Effector memory CD8-positive, alpha-beta T cell (primary cell): ENCODE data around the gene CD48.
"Not testable (repeated sequence)": the region's sequence is repeated elsewhere in the genome, so short reads cannot be mapped to it uniquely, and the experiment has no call there.

Experiments
- ATAC-seq: fragments of 150-1000 bp; cut with Tn5 transposase; replicated peaks from 2 replicates; pipeline ENCODE4 v1.10.0; 2021; ENCODE audit warnings: mild to moderate bottlenecking, moderate library complexity
- DNase-seq, 3 experiments: peaks; one replicate each; pipeline ENCODE4 v3.0.0; 2021
- H3K27ac Mint-ChIP-seq, 2 donors: one replicate each; pipeline ENCODE4 v1.8.0; 2022; ENCODE audit warnings: mild to moderate bottlenecking in 2 of 2, mixed read lengths in 2 of 2, moderate library complexity in 2 of 2
- H3K27me3 Mint-ChIP-seq, 2 donors: one replicate each; pipeline ENCODE4 v1.8.0; 2022; ENCODE audit warnings: mixed read lengths in 2 of 2
- H3K36me3 Mint-ChIP-seq: one replicate; pipeline ENCODE4 v1.8.0; 2022; ENCODE audit warnings: mild to moderate bottlenecking, moderate library complexity, mixed read lengths; ENCODE audit not compliant: insufficient read depth
- H3K4me1 Mint-ChIP-seq, 2 donors: one replicate each; pipeline ENCODE4 v1.8.0; 2022; ENCODE audit warnings: low read depth in 2 of 2, mixed read lengths in 2 of 2
- H3K4me3 Mint-ChIP-seq, 2 donors: one replicate each; pipeline ENCODE4 v1.8.0; 2022; ENCODE audit warnings: mild to moderate bottlenecking in 2 of 2, mixed read lengths in 2 of 2, moderate library complexity in 2 of 2
- H3K9me3 Mint-ChIP-seq, 2 donors: one replicate each; pipeline ENCODE4 v1.8.0; 2022; ENCODE audit warnings: mixed read lengths in 2 of 2

Gene CD48

DNA sequence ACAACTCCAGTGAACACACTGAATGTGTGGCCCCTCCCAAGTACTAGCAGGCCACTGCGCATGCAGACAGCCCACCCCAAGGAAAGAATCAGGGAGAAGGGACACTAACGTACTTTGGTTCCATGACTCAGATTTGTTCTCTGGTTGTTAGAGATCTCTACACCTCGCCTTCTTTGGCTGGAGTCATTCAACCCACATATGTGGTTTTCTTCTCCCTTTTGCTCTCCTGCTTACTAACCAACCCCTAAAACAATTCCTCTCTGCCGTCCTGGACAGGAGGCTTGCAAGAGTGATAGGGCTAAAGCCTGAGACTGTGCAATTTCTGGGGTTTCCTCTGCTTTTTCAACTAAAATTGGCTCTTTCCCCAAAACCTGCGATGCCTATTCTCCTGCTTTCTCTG, 5.7 kb upstream of the CD48 start:
- no peak for ATAC-seq
- Mint-ChIP-seq H3K9me3 (no peaks in the 10 kb centered on the region), H3K27ac (peak overlapping the region in 1 of 2 donors; percentile 68), H3K4me3 (no peak overlapping the region), H3K36me3 (peaks cover 5% of the 10 kb centered on the region), H3K27me3 (no peaks in the 10 kb centered on the region), H3K4me1 (peaks cover 32 to 33% of the 10 kb centered on the region in 2 donors)
- no peak for DNase-seq

DNA sequence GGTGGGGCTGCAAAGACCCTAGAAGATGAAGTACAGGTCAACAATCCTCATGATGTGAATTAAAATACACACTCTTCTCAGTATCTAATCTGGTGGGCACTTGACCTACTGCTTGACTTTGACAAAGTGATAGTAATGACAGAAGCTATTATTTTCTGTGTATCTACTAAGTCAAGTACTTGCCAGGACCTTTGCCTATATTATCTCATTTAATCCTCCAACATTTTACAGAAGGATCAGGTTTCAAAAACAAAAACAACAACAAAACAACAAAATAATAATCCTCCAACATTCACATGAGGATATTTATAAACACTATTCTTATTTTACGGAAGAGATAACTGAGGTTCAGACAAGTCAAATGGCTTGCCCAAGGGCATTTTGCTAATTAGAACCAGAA, 4.4 kb upstream of the CD48 start:
- Mint-ChIP-seq H3K27me3 (no peaks in the 10 kb centered on the region), H3K4me1 (peaks cover 34 to 37% of the 10 kb centered on the region in 2 donors), H3K36me3 (peaks cover 10% of the 10 kb centered on the region)

DNA sequence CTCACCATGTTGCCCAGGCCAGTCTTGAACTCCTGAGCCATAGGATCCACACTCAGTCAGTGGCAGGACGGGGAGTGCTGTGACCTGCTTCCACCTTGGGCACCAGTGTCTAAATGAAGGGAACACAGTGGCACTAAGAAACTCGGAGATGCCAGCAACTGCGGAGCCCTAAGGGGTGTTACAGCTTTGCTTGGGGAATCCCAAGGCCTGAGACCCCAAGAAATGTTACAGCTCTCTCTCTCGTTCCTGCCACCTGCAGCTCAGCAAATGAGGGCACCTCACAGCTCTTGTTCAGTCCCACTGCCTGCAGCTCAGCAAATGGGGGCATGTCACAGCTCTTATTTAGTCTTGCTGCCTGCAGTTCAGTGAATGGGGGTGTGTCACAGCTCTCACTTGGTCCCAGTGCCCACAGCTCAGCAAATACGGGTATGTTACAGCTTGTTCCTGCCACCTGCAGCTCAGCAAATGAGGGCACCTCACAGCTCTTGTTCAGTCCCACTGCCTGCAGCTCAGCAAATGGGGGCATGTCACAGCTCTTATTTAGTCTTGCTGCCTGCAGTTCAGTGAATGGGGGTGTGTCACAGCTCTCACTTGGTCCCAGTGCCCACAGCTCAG, 2.5 kb upstream of the CD48 start:
- DNase-seq, H3K9me3 Mint-ChIP-seq, H3K27me3 Mint-ChIP-seq, H3K4me3 Mint-ChIP-seq: not testable (repeated sequence)
- Mint-ChIP-seq H3K36me3 (peaks cover 10% of the 10 kb centered on the region), H3K27ac (peak overlapping the region; percentile 59 to 79), H3K4me1 (peaks cover 30% of the 10 kb centered on the region in 2 donors)
- peak; percentile 52 for ATAC-seq

More for the DNA sequence above, 4.4 kb upstream of the CD48 start:
- no peaks in the 10 kb centered on the region for H3K9me3 Mint-ChIP-seq
- ATAC-seq (no peak), DNase-seq (no peak)
- no peak overlapping the region for H3K4me3 Mint-ChIP-seq
- peak overlapping the region in 1 of 2 donors; percentile 48 for H3K27ac Mint-ChIP-seq

DNA sequence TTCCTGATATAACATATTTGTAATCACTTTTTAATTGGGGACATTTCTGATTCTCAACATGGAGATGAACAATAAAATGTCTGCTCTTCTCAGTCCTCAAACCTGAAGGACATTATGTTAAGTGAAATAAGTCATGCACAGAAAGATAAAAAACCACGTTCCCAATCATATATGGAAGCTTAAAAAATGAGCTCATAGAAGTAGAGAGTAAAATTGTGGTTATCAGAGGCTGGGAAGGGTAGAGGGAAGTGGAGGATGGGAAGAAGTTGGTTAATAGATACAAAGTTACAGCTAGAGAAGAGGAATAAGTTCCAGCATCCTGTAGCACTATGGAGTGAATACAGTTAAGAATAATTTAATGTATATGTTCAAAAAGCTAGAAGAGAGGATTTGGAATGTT, 1.5 kb upstream of the CD48 start:
- no peak for ATAC-seq
- peaks cover 26 to 30% of the 10 kb centered on the region in 2 donors for H3K4me1 Mint-ChIP-seq

DNA sequence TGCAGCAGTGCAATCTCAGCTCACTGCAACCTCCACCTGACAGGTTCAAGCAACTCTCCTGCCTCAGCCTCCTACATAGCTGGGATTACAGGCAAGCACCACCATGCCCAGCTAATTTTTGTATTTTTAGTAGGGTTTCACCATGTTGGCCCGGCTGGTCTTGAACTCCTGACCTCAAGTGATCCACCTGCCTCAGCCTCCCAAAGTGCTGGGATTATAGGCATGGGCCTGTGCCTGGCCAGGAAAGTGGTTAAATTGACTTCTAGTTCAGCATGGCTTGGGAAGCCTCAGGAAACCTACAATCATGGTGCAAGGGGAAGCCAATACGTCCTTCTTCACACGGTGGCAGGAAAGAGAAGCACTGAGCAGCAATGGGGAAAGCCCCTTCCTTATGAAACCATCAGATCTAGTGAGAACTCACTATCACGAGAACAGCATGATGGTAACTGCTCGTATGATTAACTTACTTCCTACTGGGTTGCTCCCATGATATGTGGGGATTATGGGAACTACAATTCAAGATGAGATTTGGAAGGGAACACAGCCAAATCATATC, 981 bp upstream of the CD48 start:
- not testable (repeated sequence) for H3K9me3 Mint-ChIP-seq, H3K27ac Mint-ChIP-seq, H3K4me3 Mint-ChIP-seq, H3K27me3 Mint-ChIP-seq
- peaks cover 20 to 30% of the 10 kb centered on the region in 2 donors for H3K4me1 Mint-ChIP-seq
- ATAC-seq: peak; percentile 55
- peak; percentile 35 to 46 (median 44) for DNase-seq
- peaks cover 10% of the 10 kb centered on the region for H3K36me3 Mint-ChIP-seq

More for the DNA sequence above, 1.5 kb upstream of the CD48 start:
- peaks cover 10% of the 10 kb centered on the region for H3K36me3 Mint-ChIP-seq
- no peaks in the 10 kb centered on the region for H3K27me3 Mint-ChIP-seq
- DNase-seq: no peak
- no peak overlapping the region for H3K4me3 Mint-ChIP-seq
- H3K9me3 Mint-ChIP-seq: no peaks in the 10 kb centered on the region
- no peak overlapping the region for H3K27ac Mint-ChIP-seq

DNA sequence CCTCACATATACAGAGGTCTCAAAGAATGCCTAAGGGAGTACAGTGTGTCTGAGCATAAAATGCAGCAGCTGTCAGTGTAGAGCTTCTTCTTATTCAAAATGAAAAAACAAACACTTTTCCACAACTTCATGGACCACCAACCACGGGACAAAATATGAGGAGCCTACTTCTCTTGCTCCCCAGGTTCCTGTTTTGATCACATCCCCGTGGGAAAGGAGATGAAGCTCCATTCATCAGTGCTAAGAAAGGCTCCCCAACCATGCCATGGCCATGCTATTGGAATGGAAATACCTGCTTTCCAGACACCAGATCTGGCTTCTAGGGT, 383 bp downstream of the CD48 start:
- Mint-ChIP-seq H3K36me3 (peaks cover 15% of the 10 kb centered on the region), H3K4me1 (peaks cover 16 to 30% of the 10 kb centered on the region in 2 donors), H3K4me3 (no peak overlapping the region), H3K27ac (no peak overlapping the region), H3K27me3 (no peaks in the 10 kb centered on the region), H3K9me3 (no peaks in the 10 kb centered on the region)
- ATAC-seq (no peak), DNase-seq (no peak)

DNA sequence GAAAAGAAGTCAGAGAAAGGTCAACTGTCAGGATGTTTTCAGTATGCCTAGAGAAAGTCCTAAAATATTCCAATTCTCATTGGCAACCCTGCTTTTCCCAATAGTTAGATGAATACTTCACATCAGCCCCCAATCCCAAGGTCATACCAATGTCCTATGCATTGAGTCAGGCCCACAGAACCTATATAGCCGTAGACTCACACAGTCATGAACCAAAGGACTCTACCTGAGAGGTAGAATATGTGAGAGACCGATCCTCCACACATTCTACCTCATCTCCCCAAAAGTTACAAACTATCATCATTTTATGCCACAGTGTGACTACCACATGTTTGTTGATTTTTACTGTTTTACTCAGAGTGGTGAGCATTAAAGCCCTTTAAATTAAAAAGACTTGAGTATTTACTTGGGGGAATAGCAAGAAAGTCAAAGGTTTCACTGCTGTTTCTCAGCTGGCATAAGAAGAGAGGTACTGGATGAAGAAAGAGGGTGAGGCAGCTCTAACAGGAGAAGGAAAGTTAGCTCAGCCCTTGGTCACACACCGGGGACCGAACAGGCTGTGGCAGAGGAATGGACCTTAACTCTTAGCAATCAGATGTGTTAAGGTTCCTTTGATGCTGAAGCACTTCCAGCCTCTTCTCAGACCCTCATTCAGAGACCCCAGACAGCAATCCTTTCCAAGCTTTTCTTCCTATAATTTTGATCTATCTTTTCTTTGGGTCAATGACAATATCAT, 937 bp downstream of the CD48 start:
- ATAC-seq: no peak
- H3K36me3 Mint-ChIP-seq: peaks cover 17% of the 10 kb centered on the region
- H3K9me3 Mint-ChIP-seq: no peaks in the 10 kb centered on the region
- no peak overlapping the region for H3K4me3 Mint-ChIP-seq
- H3K4me1 Mint-ChIP-seq: peaks cover 18 to 33% of the 10 kb centered on the region in 2 donors
- H3K27me3 Mint-ChIP-seq: no peaks in the 10 kb centered on the region
- no peak for DNase-seq
- H3K27ac Mint-ChIP-seq: no peak overlapping the region

DNA sequence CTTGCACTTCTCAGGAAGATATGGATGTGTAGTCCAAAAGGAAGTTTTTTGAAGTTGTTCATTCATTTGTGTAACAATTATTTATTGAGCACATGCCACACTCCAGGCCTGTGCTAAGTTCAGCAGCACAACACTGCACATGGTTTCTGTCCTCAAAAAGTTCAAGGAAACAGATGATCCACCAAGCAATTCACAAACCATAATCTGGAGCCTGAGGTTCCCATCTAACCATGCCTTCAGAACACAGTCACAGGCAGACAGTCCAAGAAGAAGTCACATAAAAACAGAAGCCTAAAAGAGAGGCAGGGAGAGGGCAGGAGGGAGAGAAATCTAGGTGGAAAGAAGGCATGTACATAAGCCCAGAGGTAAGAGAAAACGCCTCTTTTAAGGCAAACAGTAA, 1.9 kb downstream of the CD48 start:
- Mint-ChIP-seq H3K4me3 (no peak overlapping the region), H3K4me1 (peaks cover 28 to 42% of the 10 kb centered on the region in 2 donors), H3K36me3 (peaks cover 21% of the 10 kb centered on the region), H3K9me3 (no peaks in the 10 kb centered on the region), H3K27me3 (no peaks in the 10 kb centered on the region), H3K27ac (no peak overlapping the region)
- no peak for ATAC-seq
- DNase-seq: no peak

DNA sequence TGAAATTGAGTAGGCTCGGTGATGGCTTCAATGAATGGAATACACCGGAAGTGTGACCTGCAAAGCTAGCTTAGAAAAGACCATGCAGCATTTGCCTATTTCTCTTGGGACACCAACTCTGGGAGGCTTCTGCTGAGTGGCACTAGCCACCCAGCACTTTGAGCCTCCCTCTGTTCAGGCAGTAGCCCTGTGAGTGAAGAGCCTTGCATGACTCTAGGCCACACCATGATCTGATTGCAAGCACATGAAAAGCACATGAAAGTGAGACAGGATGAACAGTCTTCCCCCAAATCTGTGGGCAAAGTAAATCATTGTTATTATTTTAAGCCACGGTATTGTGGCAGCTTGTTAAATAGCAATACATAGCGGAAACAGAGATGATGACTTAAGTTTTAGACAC, 2.8 kb downstream of the CD48 start:
- ATAC-seq (peak; percentile 42), DNase-seq (peak in 2 of 3 experiments; percentile 26 to 30)
- no peak overlapping the region for H3K27ac Mint-ChIP-seq
- H3K36me3 Mint-ChIP-seq: peaks cover 25% of the 10 kb centered on the region
- no peak overlapping the region for H3K4me3 Mint-ChIP-seq
- peaks cover 35 to 46% of the 10 kb centered on the region in 2 donors for H3K4me1 Mint-ChIP-seq
- no peaks in the 10 kb centered on the region for H3K27me3 Mint-ChIP-seq
- H3K9me3 Mint-ChIP-seq: no peaks in the 10 kb centered on the region

DNA sequence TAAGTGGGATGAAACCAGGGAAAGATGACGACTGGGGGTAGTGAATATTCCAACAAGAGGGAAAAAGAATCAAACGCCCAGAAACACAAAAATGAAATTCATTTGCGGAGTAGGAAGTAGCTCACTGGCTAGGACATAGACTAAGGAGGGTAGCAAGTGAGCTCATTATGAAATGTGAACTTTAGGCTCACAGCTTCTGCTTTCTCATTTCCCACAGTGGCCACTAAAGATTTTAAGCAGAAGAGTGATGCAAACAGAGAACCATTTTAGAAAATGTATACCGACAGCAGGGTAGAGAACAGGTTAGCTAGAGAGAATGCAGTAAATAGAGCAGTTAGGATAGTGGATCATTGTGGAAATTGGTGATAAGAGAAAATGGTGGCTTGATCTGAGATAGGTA, 3.5 kb downstream of the CD48 start:
- Mint-ChIP-seq H3K27me3 (no peaks in the 10 kb centered on the region), H3K4me1 (peaks cover 40 to 50% of the 10 kb centered on the region in 2 donors), H3K4me3 (no peak overlapping the region), H3K36me3 (peaks cover 32% of the 10 kb centered on the region), H3K9me3 (no peaks in the 10 kb centered on the region), H3K27ac (no peak overlapping the region)
- ATAC-seq (peak; percentile 12), DNase-seq (no peak)

DNA sequence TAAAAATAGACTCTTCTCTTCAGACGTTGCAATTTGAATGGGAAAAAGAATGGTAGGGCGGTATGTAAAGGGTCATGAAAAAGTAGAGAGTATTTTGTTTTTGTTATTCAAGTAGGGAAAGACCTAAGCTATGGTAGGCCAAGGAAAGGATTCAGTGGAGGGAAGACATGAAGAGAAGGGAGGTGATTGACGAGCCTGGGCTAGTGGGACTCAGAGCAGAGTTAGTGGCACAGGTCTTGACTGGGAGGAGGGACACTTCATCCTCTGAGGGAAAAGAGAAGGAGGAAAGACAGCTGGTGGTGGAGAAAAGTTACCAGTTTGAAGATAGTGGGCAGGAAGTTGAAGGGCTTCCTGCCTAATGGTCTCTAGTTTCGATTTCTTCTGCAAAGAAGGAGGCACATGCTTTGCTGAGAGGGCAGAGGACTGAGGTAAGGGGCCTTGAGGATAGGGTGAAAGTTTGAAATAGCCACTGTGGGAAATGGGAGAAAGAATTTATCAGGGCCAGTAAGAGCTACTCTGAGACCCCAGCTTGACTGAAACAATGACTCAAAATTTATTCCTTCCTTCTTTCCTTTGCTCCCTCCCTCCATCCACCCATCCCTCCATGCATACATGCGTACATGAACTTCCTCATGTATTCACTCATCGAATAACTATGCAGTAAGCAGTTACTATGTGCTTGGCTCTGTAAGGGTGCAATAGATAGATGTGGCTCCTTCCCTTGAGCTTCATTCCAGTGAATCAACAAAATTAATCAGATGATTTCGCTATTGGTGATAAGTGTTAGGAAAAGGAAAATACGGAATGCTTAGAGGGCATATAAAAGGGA, 4.2 kb downstream of the CD48 start:
- ATAC-seq: peak; percentile 23
- Mint-ChIP-seq H3K4me1 (peaks cover 38 to 50% of the 10 kb centered on the region in 2 donors), H3K27me3 (no peaks in the 10 kb centered on the region), H3K36me3 (peaks cover 35% of the 10 kb centered on the region), H3K4me3 (no peak overlapping the region), H3K27ac (no peak overlapping the region), H3K9me3 (no peaks in the 10 kb centered on the region)
- peak in 1 of 3 experiments; percentile 26 for DNase-seq

DNA sequence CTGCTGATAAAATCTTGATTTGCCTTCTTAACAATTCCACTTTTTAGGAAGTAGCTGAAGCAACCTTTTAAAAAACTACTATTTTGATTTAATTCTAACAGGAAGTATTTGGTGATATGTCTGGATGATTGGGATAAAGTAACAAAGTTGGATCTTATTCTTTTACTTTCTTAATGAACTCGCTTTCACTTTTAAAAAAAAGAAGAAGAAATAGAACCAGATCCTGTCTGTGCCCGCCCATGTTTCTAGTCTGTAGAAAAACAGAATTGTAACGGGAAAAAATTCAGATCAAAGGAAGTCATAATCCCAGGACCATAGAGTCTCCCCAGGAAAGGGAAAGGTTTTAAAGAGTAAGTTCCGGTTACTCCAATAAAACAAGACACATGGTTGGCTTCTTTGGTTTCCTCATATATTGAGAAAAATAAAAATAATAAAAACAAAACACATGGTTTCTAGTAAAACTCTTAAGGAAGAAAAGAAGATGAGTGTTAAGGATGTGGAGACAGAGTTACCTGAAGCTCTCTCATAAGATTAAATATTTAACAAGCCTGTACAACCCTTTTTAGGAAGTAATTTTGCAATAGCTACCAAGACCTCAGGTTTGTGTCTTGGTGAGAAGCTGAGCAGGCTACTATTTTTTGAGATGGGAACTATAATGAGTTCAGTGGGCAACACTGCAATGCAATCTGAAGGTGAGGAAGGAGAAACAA, 4.9 kb downstream of the CD48 start:
- peaks cover 38% of the 10 kb centered on the region for H3K36me3 Mint-ChIP-seq
- no peak overlapping the region for H3K4me3 Mint-ChIP-seq
- H3K9me3 Mint-ChIP-seq: no peaks in the 10 kb centered on the region
- no peak overlapping the region for H3K27ac Mint-ChIP-seq
- H3K27me3 Mint-ChIP-seq: no peaks in the 10 kb centered on the region
- ATAC-seq (no peak), DNase-seq (no peak)
- peaks cover 38 to 50% of the 10 kb centered on the region in 2 donors for H3K4me1 Mint-ChIP-seq

DNA sequence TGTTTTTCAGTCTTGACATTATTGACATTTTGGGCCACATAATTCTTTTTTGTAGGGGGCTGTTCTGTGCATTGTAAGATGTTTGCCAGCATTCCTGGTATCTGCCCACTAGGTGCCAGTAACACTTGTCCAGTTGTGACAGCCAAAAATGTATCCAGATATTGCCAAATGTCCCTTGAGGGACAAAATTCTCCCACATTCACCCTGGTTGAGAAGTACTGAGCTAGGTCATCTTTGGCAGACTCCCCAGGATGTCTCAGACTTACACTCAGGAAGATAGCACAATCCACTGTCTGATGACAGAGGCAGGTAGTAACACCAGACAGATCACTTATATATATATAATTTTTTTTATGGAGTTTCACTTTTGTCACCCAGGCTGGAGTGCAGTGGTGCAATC, 5.9 kb downstream of the CD48 start:
- Mint-ChIP-seq H3K4me1 (peaks cover 43 to 59% of the 10 kb centered on the region in 2 donors), H3K27ac (no peak overlapping the region), H3K27me3 (no peaks in the 10 kb centered on the region), H3K4me3 (no peak overlapping the region), H3K36me3 (peaks cover 41% of the 10 kb centered on the region), H3K9me3 (no peaks in the 10 kb centered on the region)
- DNase-seq (no peak), ATAC-seq (peak; percentile 37)
